GM18511 (cell line): ENCODE data around the gene MOB3B.
A peak's percentile ranks its signal among the peaks of the same experiment; 100 is the strongest.

Source experiments
- ATAC-seq: cut with Tn5 transposase; IDR thresholded peaks from one replicate; pipeline ENCODE4 v1.9.1; 2021; ENCODE audit warnings: mild to moderate bottlenecking, moderate library complexity; ENCODE audit not compliant: unreplicated experiment

Gene MOB3B

GRCh38 chr9:27371382-27371781, 158.2 kb downstream of the MOB3B start:
- no peak for ATAC-seq

GRCh38 chr9:27369591-27369990, 160.0 kb downstream of the MOB3B start:
- ATAC-seq: no peak

- no peak for ATAC-seq
Observed at GRCh38 chr9:27368316-27368985, 161.2 kb downstream of the MOB3B start.

DNA sequence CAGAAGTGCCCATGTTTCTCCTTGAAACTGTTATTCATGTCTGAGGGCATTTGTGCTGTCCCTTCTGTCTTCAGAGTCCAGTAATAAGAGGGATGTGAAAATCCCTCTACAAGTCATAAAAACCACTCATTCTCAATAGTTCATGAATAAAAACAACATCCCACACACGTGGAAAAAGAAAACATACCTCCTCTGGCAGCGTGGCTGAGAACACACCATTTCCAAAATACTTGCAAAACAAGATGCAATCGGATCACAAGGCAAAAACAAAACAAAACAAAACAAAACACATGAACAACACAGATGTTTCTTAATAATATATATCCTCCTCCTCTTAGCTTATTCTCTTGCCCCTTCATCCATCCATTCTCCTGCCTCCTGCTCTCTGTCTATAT, 161.7 kb downstream of the MOB3B start:
- no peak for ATAC-seq

DNA sequence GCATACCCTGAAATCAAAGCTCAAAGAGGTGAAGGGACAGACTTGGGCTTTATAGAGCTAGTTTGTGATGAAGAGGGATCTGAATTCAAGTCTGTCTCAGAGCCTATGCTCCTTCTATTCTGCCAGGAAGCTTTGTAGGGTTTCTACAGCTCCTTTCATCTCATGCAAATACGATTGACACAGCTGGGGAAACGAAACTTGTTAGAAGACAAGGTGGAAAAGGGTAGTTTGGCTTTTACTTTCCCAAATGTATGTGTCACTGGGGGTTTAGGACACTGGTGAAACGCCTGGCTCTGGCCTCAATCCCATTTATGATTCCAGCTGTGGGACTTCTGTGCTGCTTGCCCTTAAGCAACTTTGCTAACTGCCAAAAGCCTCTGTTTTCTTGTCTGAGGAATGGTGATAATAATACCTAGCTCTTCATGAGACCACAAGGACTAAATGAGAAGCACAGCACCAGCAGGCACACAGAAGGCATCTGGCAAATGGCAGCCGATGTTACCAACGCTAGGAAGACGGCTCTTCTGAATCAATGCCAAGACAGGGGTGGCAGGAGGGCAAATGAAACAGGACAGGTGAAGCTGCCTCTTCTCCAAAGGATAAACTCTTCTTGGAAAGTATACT, 162.3 kb downstream of the MOB3B start:
- peak; percentile 66 for ATAC-seq

GRCh38 chr9:27365707-27366376, 163.8 kb downstream of the MOB3B start:
- ATAC-seq: peak; percentile 83

GRCh38 chr9:27362447-27363210, 167.0 kb downstream of the MOB3B start:
- ATAC-seq: no peak

- no peak for ATAC-seq
Observed at GRCh38 chr9:27361492-27361891, 168.1 kb downstream of the MOB3B start.

GRCh38 chr9:27359763-27360162, 169.9 kb downstream of the MOB3B start:
- ATAC-seq: no peak

GRCh38 chr9:27358007-27358406, 171.6 kb downstream of the MOB3B start:
- no peak for ATAC-seq

GRCh38 chr9:27356446-27356845, 173.2 kb downstream of the MOB3B start:
- ATAC-seq: no peak

DNA sequence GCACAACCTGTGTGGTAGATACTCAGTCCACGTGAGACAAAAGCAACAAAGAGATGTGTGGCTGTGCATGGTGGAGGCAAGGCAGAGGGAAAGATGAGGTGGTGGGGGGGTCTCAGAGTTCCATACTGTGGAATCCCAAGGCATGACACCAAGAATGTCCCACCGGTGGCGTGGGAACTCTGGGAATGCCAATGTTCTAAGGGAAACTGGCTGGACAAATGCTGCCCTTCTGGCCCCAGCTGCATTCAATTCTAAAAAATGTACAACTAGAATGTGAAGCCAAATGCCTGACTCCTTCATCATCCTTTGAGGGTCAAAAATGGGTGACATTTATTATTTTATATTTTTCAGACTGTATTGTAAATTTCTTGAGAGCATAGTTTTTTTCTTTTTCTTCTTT, 174.4 kb downstream of the MOB3B start:
- no peak for ATAC-seq

- peak; percentile 91 for ATAC-seq
Observed at GRCh38 chr9:27353474-27354229, 176.0 kb downstream of the MOB3B start.

- no peak for ATAC-seq
Observed at GRCh38 chr9:27353166-27353473, 176.5 kb downstream of the MOB3B start.

DNA sequence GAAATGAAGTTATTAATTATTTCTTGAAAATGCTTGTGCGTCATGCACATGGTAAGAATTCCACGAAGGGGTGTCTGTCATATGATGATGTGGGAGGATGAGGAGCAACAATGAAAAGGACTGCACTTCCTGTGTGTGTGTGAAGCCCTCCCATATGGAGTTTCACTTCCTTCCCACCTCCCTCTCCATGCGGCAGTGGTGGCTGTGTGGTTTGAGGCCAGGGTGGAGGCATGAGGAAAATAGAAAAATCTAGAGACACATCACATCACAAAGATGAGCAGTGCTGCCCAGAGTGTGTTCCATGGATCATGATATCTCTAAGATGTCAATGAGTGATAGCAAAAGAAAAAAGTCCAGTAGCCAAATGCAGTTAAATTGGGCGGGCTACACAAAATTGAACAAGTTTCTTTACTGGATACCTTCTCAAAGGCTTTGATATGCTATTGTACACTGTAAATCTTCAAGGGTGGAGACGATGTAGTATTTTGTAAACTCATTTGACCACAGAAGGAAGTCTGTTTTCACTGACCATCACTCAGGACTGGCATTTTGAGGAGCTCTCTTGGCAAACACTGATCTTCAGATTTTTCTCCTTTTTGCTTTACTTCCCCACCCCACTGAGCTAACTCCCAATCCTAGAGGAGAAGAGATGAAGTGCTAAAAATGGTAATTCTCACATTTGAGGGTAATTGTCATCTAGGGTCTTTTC, 177.0 kb downstream of the MOB3B start:
- ATAC-seq: peak; percentile 40

- ATAC-seq: no peak
Observed at GRCh38 chr9:27351438-27351837, 178.2 kb downstream of the MOB3B start.

DNA sequence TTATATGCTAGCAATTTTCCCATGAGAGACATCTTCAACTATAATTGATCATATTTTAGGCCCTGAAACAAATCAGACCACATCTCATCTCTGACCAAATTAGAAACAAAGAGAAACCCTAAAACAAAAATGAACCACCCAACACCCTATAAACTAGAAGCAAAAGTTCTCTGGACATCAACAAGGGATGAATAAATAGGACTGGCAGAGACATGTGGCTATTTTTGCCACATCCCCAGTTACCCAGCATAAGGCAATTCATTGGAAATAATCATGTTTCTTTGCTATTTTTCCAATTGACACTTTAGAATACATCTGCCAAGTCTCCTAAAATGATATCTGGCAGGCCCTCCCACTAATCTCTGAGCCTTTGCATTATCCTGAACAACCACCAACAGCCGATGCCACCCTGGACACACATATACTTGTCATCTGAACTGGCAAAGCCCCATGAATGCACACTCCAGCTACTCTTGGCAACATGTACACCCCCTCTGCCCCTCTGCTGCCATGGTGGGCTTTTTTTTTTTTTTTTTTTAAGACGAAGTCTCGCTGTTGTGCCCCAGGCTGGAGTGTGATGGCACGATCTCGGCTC, 179.1 kb downstream of the MOB3B start:
- ATAC-seq: no peak

GRCh38 chr9:27349698-27350080, 179.9 kb downstream of the MOB3B start:
- no peak for ATAC-seq

DNA sequence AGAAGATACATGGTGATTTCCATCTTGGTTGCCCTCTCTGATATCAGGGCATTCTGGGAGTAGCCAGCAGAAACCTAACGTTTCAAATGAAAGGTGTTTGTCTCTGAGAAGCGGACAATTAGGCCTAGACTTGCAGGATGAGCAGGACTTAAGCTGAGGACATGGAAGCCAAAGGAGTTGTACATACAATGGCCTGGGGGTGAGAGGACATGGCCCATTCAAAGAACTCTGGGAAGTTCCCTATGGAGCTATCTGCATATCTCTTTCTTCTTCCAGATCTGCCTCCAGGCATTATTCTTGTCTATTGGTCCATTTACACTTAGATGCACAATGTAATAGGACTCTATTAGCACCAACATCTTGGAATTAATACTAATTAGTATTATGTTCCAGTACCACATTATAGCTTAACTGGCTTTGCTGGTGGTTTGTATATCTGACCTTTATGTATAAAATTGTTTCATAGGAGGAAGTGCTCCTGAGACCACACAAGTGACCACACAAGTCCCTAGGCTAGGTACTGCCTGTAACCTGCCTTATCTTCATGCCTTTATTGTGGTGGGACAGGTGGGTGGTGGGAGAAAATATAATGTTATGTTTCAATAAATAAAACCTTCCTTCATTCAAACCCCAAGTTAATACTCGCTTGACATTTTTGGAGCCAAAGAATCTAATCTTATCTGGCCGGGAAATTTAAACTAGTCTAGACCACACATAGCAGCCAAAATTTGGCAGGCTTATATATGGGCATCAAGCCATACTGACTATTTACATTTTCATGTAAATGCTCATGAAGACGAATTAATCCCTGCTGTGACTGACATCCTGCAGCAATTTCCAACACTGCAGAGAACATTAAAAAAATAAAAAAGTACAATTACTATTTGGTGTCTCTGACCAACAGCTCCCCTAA, 180.6 kb downstream of the MOB3B start:
- ATAC-seq: no peak
